Uterus (tissue), 4 donors: ENCODE data around the gene RBMS1. TPM values are rescaled to one million over a fixed set of nuclear protein-coding genes. Genes with fewer than 3 reads are reported as not detected.

Experiments used
- DNase-seq, 2 donors: peaks; one replicate each; pipeline ENCODE4 v3.0.0-alpha.2; 2019 to 2020
- H3K27ac ChIP-seq, 2 donors: fragments of 200-600 bp; sonication (generic); 1 replicate in 1 of 2; 2 replicates in 1 of 2; pipeline ENCODE4 v1.5.1; 2016 to 2018
- H3K27me3 ChIP-seq, 2 donors: fragments of 200-600 bp; sonication (generic); one replicate each; pipeline ENCODE4 v1.5.1; 2018 to 2019; ENCODE audit warnings: control low read depth in 1 of 2
- H3K36me3 ChIP-seq, 2 donors: fragments of 200-600 bp; sonication (generic); one replicate each; pipeline ENCODE4 v1.5.1; 2019; ENCODE audit warnings: control low read depth in 1 of 2
- H3K4me1 ChIP-seq, 2 donors: fragments of 200-600 bp; sonication (generic); one replicate each; pipeline ENCODE4 v1.5.1; 2018 to 2019; ENCODE audit warnings: control low read depth in 1 of 2
- H3K4me3 ChIP-seq, 2 donors: fragments of 200-600 bp; sonication (generic); 1 replicate in 1 of 2; 2 replicates in 1 of 2; pipeline ENCODE4 v1.5.1; 2018 to 2019; ENCODE audit warnings: mild to moderate bottlenecking in 1 of 2
- H3K9me3 ChIP-seq, 2 donors: fragments of 200-600 bp; sonication (generic); one replicate each; pipeline ENCODE4 v1.5.1; 2019; ENCODE audit warnings: control low read depth in 1 of 2
- POLR2A ChIP-seq, 2 donors: fragments of 450-650 bp; IDR thresholded peaks; one replicate each; pipeline ENCODE4 v1.6.1; 2016; ENCODE audit warnings: antibody characterized with exemption in 2 of 2, mild to moderate bottlenecking in 1 of 2, moderate library complexity in 1 of 2
- intact Hi-C: fragments of 100-400 bp; cut with DNase I; formaldehyde crosslinking; loops from one replicate; pipeline ENCODE4 v1.15.1; 2023; ENCODE audit warnings: low total_unique reads
- total RNA-seq, 4 donors: library from RNA; depleted of rRNA in 3 of 4; stranded (reverse); fragments of >200 nt in 3 of 4; gene quantifications; one replicate each; pipeline versions ENCODE4 v1.1.0 to v1.2.4, GENCODE V29; 2014 to 2023
- TF ChIP-seq, protein P1 (sequence below), 4 experiments: fragments of 200-600 bp in 2 of 4; fragments of 450-650 bp in 2 of 4; sonication (generic) in 2 of 4; IDR thresholded peaks; one replicate each; pipeline ENCODE4 v1.5.1; 2016 to 2019; ENCODE audit warnings: antibody characterized with exemption in 4 of 4, mild to moderate bottlenecking in 2 of 4, moderate library complexity in 1 of 4
- donor health status: DM: yes; HTN: yes; CAD: no.

The RBMS1 gene
- total RNA-seq, 4 donors from 2014 or later: 30.5 to 149 (median 88.9) TPM

DNA sequence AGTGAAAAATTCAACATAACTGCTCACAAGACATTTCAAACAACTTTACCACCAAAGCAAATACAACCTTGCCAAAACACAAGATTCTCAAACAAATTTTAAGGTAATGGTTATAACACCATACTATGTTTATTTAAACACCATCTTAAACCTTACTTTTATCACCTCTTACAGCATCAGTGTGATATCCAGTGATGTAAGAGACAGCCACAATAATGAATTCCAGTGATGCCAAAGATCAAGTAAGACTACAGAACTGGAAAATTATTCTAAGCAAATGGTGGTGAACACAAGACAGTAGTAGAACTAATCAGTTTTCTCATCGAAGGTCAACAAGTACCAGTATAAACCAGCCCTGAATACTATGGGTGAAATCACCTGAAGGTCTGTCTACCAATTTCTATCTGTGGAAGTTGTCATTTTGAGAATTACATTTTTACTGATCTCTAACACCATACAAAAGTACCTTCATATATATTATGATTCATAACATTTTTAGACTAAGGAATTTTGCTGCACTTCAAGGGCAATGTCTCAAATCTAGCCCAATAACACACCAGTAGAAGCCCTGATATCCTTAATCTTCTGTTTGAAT lies 146.2 kb downstream of the RBMS1 start:
- no peak overlapping the region for H3K4me3 ChIP-seq
- TF ChIP-seq, protein P1, sequence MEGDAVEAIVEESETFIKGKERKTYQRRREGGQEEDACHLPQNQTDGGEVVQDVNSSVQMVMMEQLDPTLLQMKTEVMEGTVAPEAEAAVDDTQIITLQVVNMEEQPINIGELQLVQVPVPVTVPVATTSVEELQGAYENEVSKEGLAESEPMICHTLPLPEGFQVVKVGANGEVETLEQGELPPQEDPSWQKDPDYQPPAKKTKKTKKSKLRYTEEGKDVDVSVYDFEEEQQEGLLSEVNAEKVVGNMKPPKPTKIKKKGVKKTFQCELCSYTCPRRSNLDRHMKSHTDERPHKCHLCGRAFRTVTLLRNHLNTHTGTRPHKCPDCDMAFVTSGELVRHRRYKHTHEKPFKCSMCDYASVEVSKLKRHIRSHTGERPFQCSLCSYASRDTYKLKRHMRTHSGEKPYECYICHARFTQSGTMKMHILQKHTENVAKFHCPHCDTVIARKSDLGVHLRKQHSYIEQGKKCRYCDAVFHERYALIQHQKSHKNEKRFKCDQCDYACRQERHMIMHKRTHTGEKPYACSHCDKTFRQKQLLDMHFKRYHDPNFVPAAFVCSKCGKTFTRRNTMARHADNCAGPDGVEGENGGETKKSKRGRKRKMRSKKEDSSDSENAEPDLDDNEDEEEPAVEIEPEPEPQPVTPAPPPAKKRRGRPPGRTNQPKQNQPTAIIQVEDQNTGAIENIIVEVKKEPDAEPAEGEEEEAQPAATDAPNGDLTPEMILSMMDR (IDR thresholded peaks at IDR 0.05): no peak
- TF ChIP-seq POLR2A (IDR thresholded peaks at IDR 0.05): no peak
- no peaks in the 10 kb centered on the region for H3K36me3 ChIP-seq
- H3K9me3 ChIP-seq: no peaks in the 10 kb centered on the region
- H3K27ac ChIP-seq: no peak overlapping the region
- peaks cover 6 to 15% of the 10 kb centered on the region in 2 donors for H3K4me1 ChIP-seq
- no peak for DNase-seq
- H3K27me3 ChIP-seq: no peaks in the 10 kb centered on the region
- intact Hi-C loops: no loop called here

DNA sequence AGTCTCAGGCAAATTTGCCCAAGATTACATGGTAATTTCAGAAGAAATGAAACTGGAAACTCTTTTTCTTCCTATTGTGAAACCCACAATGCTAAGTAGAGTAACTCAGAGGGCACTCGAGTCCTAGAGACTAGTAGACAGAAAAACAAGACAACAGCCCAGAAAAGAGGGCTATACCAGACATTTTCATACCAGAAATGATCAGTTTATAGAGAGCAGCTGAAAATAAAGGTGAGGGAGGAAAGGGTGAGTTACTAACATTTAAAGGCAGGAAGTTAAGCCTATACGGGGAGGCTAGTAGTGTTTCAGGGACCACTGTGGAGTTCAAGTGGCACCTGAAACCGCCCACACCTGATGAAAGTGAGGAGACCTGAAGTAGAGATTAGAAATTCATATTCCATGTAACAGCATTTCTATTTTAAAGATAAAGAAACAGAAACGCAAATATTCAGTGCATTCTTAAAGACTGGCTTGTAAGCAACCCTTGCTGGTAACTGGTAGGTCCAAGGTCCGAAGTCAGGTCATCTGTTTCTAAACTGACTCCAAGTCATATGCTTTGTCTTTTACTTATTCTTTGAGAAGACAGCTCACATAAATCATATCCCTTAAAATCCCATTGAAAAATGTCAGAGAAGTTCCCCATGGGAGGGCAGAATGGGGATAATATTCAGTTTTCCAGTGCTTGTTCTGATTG lies 148.4 kb downstream of the RBMS1 start:
- H3K4me1 ChIP-seq: peaks cover 6 to 21% of the 10 kb centered on the region in 2 donors
- intact Hi-C loops: no loop called here
- H3K27me3 ChIP-seq: no peaks in the 10 kb centered on the region
- no peak for DNase-seq
- H3K36me3 ChIP-seq: no peaks in the 10 kb centered on the region
- no peaks in the 10 kb centered on the region for H3K9me3 ChIP-seq
- TF ChIP-seq, protein P1 (IDR thresholded peaks at IDR 0.05): no peak
- TF ChIP-seq POLR2A (IDR thresholded peaks at IDR 0.05): no peak
- no peak overlapping the region for H3K4me3 ChIP-seq
- H3K27ac ChIP-seq: no peak overlapping the region

DNA sequence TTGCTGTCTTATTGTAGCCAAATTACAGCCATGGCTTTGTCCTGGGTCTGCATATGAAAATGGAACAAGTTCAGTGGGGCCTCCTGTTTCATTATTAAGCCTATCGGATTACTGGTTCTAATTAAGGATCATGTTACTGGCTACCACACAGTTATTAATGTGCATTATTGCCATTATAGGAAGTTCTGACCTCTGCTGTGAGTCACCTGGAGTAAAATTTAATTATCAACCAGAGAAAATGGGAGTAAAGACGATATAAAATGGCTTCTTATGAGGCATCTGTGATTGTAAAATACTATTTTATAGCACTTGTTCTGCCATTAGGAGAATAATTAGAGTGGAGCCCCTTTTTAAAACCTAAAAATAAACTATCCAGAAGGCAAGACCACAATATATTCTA lies 150.2 kb downstream of the RBMS1 start:
- Histone ChIP-seq H3K9me3 (no peaks in the 10 kb centered on the region), H3K4me1 (peaks cover 6 to 15% of the 10 kb centered on the region in 2 donors), H3K36me3 (no peaks in the 10 kb centered on the region), H3K27ac (no peak overlapping the region), H3K27me3 (no peaks in the 10 kb centered on the region), H3K4me3 (no peak overlapping the region)
- intact Hi-C loops: no loop called here
- TF ChIP-seq, protein P1 (IDR thresholded peaks at IDR 0.05): no peak
- no peak for TF ChIP-seq POLR2A (IDR thresholded peaks at IDR 0.05)
- no peak for DNase-seq

DNA sequence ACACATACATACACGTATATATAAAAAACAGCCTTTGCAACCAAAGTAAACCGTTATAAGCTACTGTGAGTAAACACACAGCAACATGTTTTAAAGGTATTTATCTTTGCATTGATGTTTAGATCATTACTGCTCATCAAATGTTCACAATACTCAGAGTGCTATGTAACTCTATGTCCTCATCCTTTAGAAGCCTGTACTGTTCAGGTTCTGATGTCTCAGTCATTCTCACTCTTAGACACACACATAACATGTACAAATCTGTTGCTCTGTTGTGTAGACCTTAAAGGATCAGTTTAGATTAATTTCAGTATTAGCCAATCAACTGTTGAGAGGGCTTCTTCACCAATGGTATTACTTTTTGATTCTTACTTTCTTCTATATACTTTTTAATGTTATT lies 153.9 kb downstream of the RBMS1 start:
- no peak for DNase-seq
- peaks cover 0 to 10% of the 10 kb centered on the region in 2 donors for H3K4me1 ChIP-seq
- TF ChIP-seq, protein P1 (IDR thresholded peaks at IDR 0.05): no peak
- no peak for TF ChIP-seq POLR2A (IDR thresholded peaks at IDR 0.05)
- H3K4me3 ChIP-seq: no peak overlapping the region
- H3K36me3 ChIP-seq: no peaks in the 10 kb centered on the region
- intact Hi-C loops: no loop called here
- H3K9me3 ChIP-seq: no peaks in the 10 kb centered on the region
- H3K27me3 ChIP-seq: no peaks in the 10 kb centered on the region
- peak overlapping the region; percentile 63 to 74 for H3K27ac ChIP-seq

DNA sequence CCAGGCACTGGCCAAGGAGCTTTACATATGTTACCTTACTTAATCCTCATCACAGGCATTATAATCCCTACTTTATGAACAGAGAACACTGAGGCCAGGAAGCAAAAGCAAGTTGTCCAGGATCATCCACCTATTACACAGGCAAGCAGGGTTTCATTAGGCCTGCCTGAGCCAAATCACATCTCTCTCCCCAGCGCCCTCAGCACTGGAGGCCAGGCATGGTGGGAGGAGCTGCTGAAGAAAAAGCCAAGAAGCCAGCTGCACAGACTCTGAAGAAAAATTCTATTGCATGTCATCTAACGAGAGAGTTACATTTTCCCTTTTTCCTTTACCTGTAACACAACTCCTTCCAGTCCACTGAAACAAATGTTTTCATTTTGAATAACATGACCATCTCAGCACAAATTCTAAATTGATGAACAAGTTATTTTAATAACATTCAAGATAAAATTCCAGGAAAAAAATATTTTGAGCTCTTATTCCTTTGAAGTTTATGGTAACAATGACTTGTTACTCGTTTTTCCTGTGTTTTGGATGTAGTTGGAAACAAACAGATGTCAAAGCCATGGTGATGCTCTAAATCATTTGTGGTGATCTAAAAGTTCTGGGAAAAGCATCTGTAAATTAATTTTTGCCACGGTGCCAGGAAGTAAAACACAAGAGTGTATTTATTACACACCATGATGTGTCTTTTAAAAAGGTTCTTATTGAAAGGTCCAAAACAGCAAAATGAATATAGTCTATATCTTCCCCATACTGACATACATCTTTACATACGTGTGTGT lies 154.5 kb downstream of the RBMS1 start:
- peak overlapping the region; percentile 63 to 74 for H3K27ac ChIP-seq
- peaks cover 0 to 10% of the 10 kb centered on the region in 2 donors for H3K4me1 ChIP-seq
- H3K4me3 ChIP-seq: no peak overlapping the region
- H3K9me3 ChIP-seq: no peaks in the 10 kb centered on the region
- intact Hi-C loops: no loop called here
- no peaks in the 10 kb centered on the region for H3K36me3 ChIP-seq
- peak; percentile 64 to 68 for DNase-seq
- H3K27me3 ChIP-seq: no peaks in the 10 kb centered on the region
- TF ChIP-seq, protein P1 (IDR thresholded peaks at IDR 0.05): no peak
- no peak for TF ChIP-seq POLR2A (IDR thresholded peaks at IDR 0.05)
